ENCODE results near the gene ZNF205. TPM values are rescaled to one million over a fixed set of nuclear protein-coding genes. Genes with fewer than 3 reads are reported as not detected.

The ZNF205 gene
- total and polyA plus RNA-seq, 10 of the 15 experiments (the other 5 are each of a cell fraction or from before 2014, with no cell fraction given): 0.26 to 1.5 (median 0.78) TPM; not detected in 2

DNA sequence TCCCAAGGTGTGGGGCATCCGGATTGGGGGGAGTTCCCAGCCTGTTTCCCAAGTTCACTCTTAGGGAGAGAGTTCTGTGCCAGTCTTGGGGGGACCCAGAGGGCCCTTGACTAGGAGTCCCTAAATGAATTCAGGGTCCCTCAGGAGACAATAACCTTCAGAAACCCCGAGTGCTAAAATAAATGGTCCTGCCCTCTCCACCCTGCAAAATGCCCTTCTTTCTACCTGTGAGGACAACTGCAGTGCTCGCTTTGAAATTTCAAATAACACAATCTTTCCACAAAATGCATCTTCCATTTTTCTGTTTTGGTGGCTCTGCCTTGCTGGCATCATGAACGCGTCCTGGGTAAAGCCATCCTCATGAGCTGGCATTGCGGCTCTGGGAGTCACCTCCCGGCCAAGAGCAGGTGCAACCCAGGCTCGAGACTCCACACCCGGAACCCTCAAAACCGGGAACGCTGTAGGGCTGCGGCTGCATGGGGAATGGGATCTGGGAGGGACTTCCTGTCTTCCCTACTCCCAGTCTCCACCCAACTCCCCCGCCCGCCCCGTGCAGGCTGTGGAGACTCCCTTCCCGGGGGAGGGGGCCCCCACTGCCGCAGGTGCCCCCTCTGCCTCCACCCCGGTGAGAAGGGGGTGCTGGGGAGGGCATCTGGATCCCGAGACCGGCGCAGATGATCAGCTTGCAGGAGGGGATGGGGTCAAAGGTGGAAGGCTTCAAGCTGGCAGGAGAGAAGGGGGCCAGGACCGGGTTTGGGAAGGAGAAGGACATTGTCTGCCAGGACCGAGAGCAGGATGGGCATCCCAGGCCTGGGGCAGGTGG is at the start of gene ZNF205 (continued):
- TF ChIP-seq, protein P1, sequence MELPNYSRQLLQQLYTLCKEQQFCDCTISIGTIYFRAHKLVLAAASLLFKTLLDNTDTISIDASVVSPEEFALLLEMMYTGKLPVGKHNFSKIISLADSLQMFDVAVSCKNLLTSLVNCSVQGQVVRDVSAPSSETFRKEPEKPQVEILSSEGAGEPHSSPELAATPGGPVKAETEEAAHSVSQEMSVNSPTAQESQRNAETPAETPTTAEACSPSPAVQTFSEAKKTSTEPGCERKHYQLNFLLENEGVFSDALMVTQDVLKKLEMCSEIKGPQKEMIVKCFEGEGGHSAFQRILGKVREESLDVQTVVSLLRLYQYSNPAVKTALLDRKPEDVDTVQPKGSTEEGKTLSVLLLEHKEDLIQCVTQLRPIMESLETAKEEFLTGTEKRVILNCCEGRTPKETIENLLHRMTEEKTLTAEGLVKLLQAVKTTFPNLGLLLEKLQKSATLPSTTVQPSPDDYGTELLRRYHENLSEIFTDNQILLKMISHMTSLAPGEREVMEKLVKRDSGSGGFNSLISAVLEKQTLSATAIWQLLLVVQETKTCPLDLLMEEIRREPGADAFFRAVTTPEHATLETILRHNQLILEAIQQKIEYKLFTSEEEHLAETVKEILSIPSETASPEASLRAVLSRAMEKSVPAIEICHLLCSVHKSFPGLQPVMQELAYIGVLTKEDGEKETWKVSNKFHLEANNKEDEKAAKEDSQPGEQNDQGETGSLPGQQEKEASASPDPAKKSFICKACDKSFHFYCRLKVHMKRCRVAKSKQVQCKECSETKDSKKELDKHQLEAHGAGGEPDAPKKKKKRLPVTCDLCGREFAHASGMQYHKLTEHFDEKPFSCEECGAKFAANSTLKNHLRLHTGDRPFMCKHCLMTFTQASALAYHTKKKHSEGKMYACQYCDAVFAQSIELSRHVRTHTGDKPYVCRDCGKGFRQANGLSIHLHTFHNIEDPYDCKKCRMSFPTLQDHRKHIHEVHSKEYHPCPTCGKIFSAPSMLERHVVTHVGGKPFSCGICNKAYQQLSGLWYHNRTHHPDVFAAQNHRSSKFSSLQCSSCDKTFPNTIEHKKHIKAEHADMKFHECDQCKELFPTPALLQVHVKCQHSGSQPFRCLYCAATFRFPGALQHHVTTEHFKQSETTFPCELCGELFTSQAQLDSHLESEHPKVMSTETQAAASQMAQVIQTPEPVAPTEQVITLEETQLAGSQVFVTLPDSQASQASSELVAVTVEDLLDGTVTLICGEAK (IDR thresholded peaks at IDR 0.05; ENCODE audit: borderline replicate concordance): peak; percentile 91
- TF ChIP-seq EED (IDR thresholded peaks at IDR 0.05; ENCODE audit: low read depth) (0 out of 2 replicates have a peak, but pooled peaks have one; percentile 23), IKZF1 (conservative IDR thresholded peaks at IDR 0.05) (peak; percentile 62), EGR1 (IDR thresholded peaks at IDR 0.05; ENCODE audit: borderline replicate concordance in 1 of 2, low read depth in 2 of 2, low read length in 2 of 2) (no peak), ZNF384 (IDR thresholded peaks at IDR 0.05; ENCODE audit: borderline replicate concordance, low read depth, low read length) (no peak), CBX3 (IDR thresholded peaks at IDR 0.05; ENCODE audit: borderline replicate concordance, low read depth) (no peak), NR2C1 (IDR thresholded peaks at IDR 0.05) (peak; percentile 23; the same call in 1 of the 2 replicates), ETV6 (conservative IDR thresholded peaks at IDR 0.05 in 1 of 2, IDR thresholded peaks at IDR 0.05 in 1 of 2; ENCODE audit: borderline replicate concordance in 1 of 2, low read depth in 1 of 2) (no peak), CREM (IDR thresholded peaks at IDR 0.05; ENCODE audit: low read depth) (no peak), IKZF2 (IDR thresholded peaks at IDR 0.05) (peak; percentile 19 to 39; a peak in 1 of 4 replicates), RUNX3 (IDR thresholded peaks at IDR 0.05; ENCODE audit: low read length) (no peak), TAF1 (IDR thresholded peaks at IDR 0.05; ENCODE audit: borderline replicate concordance, low read depth, low read length) (peak; percentile 58; the same call in 1 of the 2 replicates), YY1 (IDR thresholded peaks at IDR 0.05; ENCODE audit: low read depth, low read length) (no peak), GABPA (IDR thresholded peaks at IDR 0.05; ENCODE audit: low read depth) (peak; percentile 86), ZNF274 (IDR thresholded peaks at IDR 0.05; ENCODE audit: insufficient read depth, insufficient read length) (no peak), SUZ12 (IDR thresholded peaks at IDR 0.05; ENCODE audit: unreplicated experiment) (no peak)
- TF ChIP-seq, protein P2, sequence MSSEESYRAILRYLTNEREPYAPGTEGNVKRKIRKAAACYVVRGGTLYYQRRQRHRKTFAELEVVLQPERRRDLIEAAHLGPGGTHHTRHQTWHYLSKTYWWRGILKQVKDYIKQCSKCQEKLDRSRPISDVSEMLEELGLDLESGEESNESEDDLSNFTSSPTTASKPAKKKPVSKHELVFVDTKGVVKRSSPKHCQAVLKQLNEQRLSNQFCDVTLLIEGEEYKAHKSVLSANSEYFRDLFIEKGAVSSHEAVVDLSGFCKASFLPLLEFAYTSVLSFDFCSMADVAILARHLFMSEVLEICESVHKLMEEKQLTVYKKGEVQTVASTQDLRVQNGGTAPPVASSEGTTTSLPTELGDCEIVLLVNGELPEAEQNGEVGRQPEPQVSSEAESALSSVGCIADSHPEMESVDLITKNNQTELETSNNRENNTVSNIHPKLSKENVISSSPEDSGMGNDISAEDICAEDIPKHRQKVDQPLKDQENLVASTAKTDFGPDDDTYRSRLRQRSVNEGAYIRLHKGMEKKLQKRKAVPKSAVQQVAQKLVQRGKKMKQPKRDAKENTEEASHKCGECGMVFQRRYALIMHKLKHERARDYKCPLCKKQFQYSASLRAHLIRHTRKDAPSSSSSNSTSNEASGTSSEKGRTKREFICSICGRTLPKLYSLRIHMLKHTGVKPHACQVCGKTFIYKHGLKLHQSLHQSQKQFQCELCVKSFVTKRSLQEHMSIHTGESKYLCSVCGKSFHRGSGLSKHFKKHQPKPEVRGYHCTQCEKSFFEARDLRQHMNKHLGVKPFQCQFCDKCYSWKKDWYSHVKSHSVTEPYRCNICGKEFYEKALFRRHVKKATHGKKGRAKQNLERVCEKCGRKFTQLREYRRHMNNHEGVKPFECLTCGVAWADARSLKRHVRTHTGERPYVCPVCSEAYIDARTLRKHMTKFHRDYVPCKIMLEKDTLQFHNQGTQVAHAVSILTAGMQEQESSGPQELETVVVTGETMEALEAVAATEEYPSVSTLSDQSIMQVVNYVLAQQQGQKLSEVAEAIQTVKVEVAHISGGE (CRISPR knock-in tag; IDR thresholded peaks at IDR 0.05): peak; percentile 85

Data from GM12878 (cell line).